Endothelial cell (in vitro differentiated cells): ENCODE measurements around the gene ST3GAL5. TPM values are rescaled to one million over a fixed set of nuclear protein-coding genes. Genes with fewer than 3 reads are reported as not detected.
"Not testable (repeated sequence)": the region's sequence is repeated elsewhere in the genome, so short reads cannot be mapped to it uniquely, and the experiment has no call there.

ENCODE experiments used
- DNase-seq: peaks from one replicate; pipeline ENCODE4 v3.0.0; 2021; ENCODE audit warnings: low spot score
- H3K27ac Mint-ChIP-seq: one replicate; pipeline ENCODE4 v1.8.0; 2021; ENCODE audit warnings: mixed read lengths, inconsistent platforms; ENCODE audit not compliant: unreplicated experiment
- H3K27me3 Mint-ChIP-seq: one replicate; pipeline ENCODE4 v1.8.0; 2021; ENCODE audit warnings: mild to moderate bottlenecking, moderate library complexity, mixed read lengths, inconsistent platforms; ENCODE audit not compliant: unreplicated experiment
- H3K36me3 Mint-ChIP-seq: one replicate; pipeline ENCODE4 v1.8.0; 2021; ENCODE audit warnings: mild to moderate bottlenecking, low read depth, mixed read lengths, inconsistent platforms; ENCODE audit not compliant: unreplicated experiment
- H3K4me1 Mint-ChIP-seq: one replicate; pipeline ENCODE4 v1.8.0; 2021; ENCODE audit warnings: mild to moderate bottlenecking, mixed read lengths, inconsistent platforms; ENCODE audit not compliant: unreplicated experiment
- H3K4me3 Mint-ChIP-seq: one replicate; pipeline ENCODE4 v1.8.0; 2021; ENCODE audit warnings: mild to moderate bottlenecking, mixed read lengths, inconsistent platforms; ENCODE audit not compliant: unreplicated experiment
- H3K9me3 Mint-ChIP-seq: one replicate; pipeline ENCODE4 v1.8.0; 2021; ENCODE audit warnings: mixed read lengths, inconsistent platforms; ENCODE audit not compliant: unreplicated experiment
- CTCF ChIP-seq: fragments of 200-600 bp; sonication (generic); IDR thresholded peaks from one replicate; pipeline ENCODE4 v1.5.0; 2021; ENCODE audit warnings: antibody characterized with exemption; ENCODE audit not compliant: unreplicated experiment
- total RNA-seq: library from RNA; stranded (reverse); fragmentation: NEBNext Ultra II Directional; extraction: Animal tissue kit (Norgen Biotek cat#: 25700); gene quantifications from one replicate; pipeline ENCODE4 v1.2.1, GENCODE V29; 2021; ENCODE audit not compliant: unreplicated experiment

ST3GAL5 gene
- total RNA-seq, 1 donor from 2014 or later, result 49.8 TPM

- peaks cover 3% of the 10 kb centered on the region for H3K36me3 Mint-ChIP-seq
- peaks cover 6% of the 10 kb centered on the region for H3K27me3 Mint-ChIP-seq
- H3K4me1 Mint-ChIP-seq, result peaks cover 10% of the 10 kb centered on the region
- H3K9me3 Mint-ChIP-seq, result no peaks in the 10 kb centered on the region
- no peak overlapping the region for H3K4me3 Mint-ChIP-seq
- no peak for TF ChIP-seq CTCF
- H3K27ac Mint-ChIP-seq, result no peak overlapping the region
- DNase-seq, result no peak
Measured at GRCh38 chr2:85901155-85901554, 12.4 kb upstream of the ST3GAL5 start.

GRCh38 chr2:85900366-85900765 is 11.6 kb upstream of the ST3GAL5 start:
- Mint-ChIP-seq H3K27me3 (peaks cover 6% of the 10 kb centered on the region), H3K4me3 (no peak overlapping the region)

GRCh38 chr2:85899849-85900248 is 11.1 kb upstream of the ST3GAL5 start:
- TF ChIP-seq CTCF, result no peak
- Mint-ChIP-seq H3K27me3 (peaks cover 5% of the 10 kb centered on the region), H3K36me3 (peaks cover 8% of the 10 kb centered on the region), H3K4me1 (peaks cover 3% of the 10 kb centered on the region), H3K4me3 (no peak overlapping the region), H3K27ac (no peak overlapping the region), H3K9me3 (no peaks in the 10 kb centered on the region)
- DNase-seq, result no peak

More at GRCh38 chr2:85900366-85900765, 11.6 kb upstream of the ST3GAL5 start:
- no peak for TF ChIP-seq CTCF
- peaks cover 3% of the 10 kb centered on the region for H3K36me3 Mint-ChIP-seq
- no peak overlapping the region for H3K27ac Mint-ChIP-seq
- H3K4me1 Mint-ChIP-seq, result peaks cover 7% of the 10 kb centered on the region
- no peaks in the 10 kb centered on the region for H3K9me3 Mint-ChIP-seq
- no peak for DNase-seq

- Mint-ChIP-seq H3K36me3 (peaks cover 6% of the 10 kb centered on the region), H3K4me1 (peaks cover 1% of the 10 kb centered on the region), H3K9me3 (peaks cover under 1% of the 10 kb centered on the region), H3K4me3 (no peak overlapping the region), H3K27me3 (peaks cover 4% of the 10 kb centered on the region), H3K27ac (no peak overlapping the region)
- DNase-seq, result no peak
- TF ChIP-seq CTCF, result no peak
Measured at GRCh38 chr2:85899284-85899683, 10.5 kb upstream of the ST3GAL5 start.

- no peak for TF ChIP-seq CTCF
- Mint-ChIP-seq H3K9me3 (peaks cover 4% of the 10 kb centered on the region), H3K4me1 (peaks cover 5% of the 10 kb centered on the region), H3K4me3 (no peak overlapping the region), H3K27ac (no peak overlapping the region), H3K27me3 (peaks cover 4% of the 10 kb centered on the region), H3K36me3 (peaks cover 7% of the 10 kb centered on the region)
- no peak for DNase-seq
Measured at GRCh38 chr2:85898881-85899280, 10.1 kb upstream of the ST3GAL5 start.

- not testable (repeated sequence) for H3K9me3 Mint-ChIP-seq, H3K4me3 Mint-ChIP-seq, H3K27ac Mint-ChIP-seq, H3K36me3 Mint-ChIP-seq, H3K27me3 Mint-ChIP-seq, DNase-seq
- H3K4me1 Mint-ChIP-seq, result peaks cover 28% of the 10 kb centered on the region
Measured at GRCh38 chr2:85894554-85895278, 5.9 kb upstream of the ST3GAL5 start.
